GM15510 (cell line): ENCODE results near the gene MGRN1.

ENCODE experiments used
- POLR2A ChIP-seq: IDR thresholded peaks from 3 replicates; pipeline ENCODE4 v1.6.1; 2011; ENCODE audit warnings: borderline replicate concordance; ENCODE audit not compliant: insufficient read length; ENCODE audit errors: extremely low read depth

MGRN1 gene

GRCh38 chr16:4666537-4667202, 42.0 kb downstream of the MGRN1 start:
- TF ChIP-seq POLR2A = no peak

- TF ChIP-seq POLR2A = no peak
Measured at GRCh38 chr16:4667203-4667963, 42.8 kb downstream of the MGRN1 start.

- no peak for TF ChIP-seq POLR2A
Measured at GRCh38 chr16:4668313-4668960, 43.8 kb downstream of the MGRN1 start.

- no peak for TF ChIP-seq POLR2A
Measured at GRCh38 chr16:4673387-4674046, 48.9 kb downstream of the MGRN1 start.

GRCh38 chr16:4674926-4675530, 50.4 kb downstream of the MGRN1 start:
- no peak for TF ChIP-seq POLR2A

- no peak for TF ChIP-seq POLR2A
Measured at GRCh38 chr16:4675864-4676786, 51.5 kb downstream of the MGRN1 start.

GRCh38 chr16:4676831-4677230, 52.2 kb downstream of the MGRN1 start:
- TF ChIP-seq POLR2A = no peak

GRCh38 chr16:4677390-4677789, 52.8 kb downstream of the MGRN1 start:
- TF ChIP-seq POLR2A = no peak

- TF ChIP-seq POLR2A = no peak
Measured at GRCh38 chr16:4677994-4678393, 53.4 kb downstream of the MGRN1 start.

- TF ChIP-seq POLR2A = no peak
Measured at GRCh38 chr16:4678596-4678995, 54.0 kb downstream of the MGRN1 start.

GRCh38 chr16:4679156-4679849, 54.7 kb downstream of the MGRN1 start:
- TF ChIP-seq POLR2A = no peak

- TF ChIP-seq POLR2A = no peak
Measured at GRCh38 chr16:4679850-4680636, 55.4 kb downstream of the MGRN1 start.

- no peak for TF ChIP-seq POLR2A
Measured at GRCh38 chr16:4680673-4681470, 56.2 kb downstream of the MGRN1 start.
